ENCODE results near the gene ZNF438. TPM values are rescaled to one million over a fixed set of nuclear protein-coding genes. Genes with fewer than 3 reads are reported as not detected.

The ZNF438 gene
- total and polyA plus RNA-seq, 2 of the 8 experiments (the other 6 are each of a cell fraction or from before 2014, with no cell fraction given): 0.95 to 1.7 TPM

- TF ChIP-seq PHF8 (conservative IDR thresholded peaks at IDR 0.05; ENCODE audit: low read depth, low read length) (no peak), SIX5 (IDR thresholded peaks at IDR 0.05; ENCODE audit: low read depth, low read length) (no peak), E2F6 (IDR thresholded peaks at IDR 0.05) (no peak), SP1 (IDR thresholded peaks at IDR 0.05; ENCODE audit: low read depth, low read length) (no peak)
These were observed 203.5 kb downstream of the ZNF438 start (continued) for GRCh38 chr10:30828164-30828563.
